Effector memory CD8-positive, alpha-beta T cell (primary cell): ENCODE data around the gene GJB4.
"Not testable (repeated sequence)": the region's sequence is repeated elsewhere in the genome, so short reads cannot be mapped to it uniquely, and the experiment has no call there.

Experiments
- ATAC-seq: fragments of 150-1000 bp; cut with Tn5 transposase; replicated peaks from 2 replicates; pipeline ENCODE4 v1.10.0; 2021; ENCODE audit warnings: mild to moderate bottlenecking, moderate library complexity
- DNase-seq, 3 experiments: peaks; one replicate each; pipeline ENCODE4 v3.0.0; 2021
- H3K27ac Mint-ChIP-seq, 2 donors: one replicate each; pipeline ENCODE4 v1.8.0; 2022; ENCODE audit warnings: mild to moderate bottlenecking in 2 of 2, mixed read lengths in 2 of 2, moderate library complexity in 2 of 2
- H3K27me3 Mint-ChIP-seq, 2 donors: one replicate each; pipeline ENCODE4 v1.8.0; 2022; ENCODE audit warnings: mixed read lengths in 2 of 2
- H3K36me3 Mint-ChIP-seq: one replicate; pipeline ENCODE4 v1.8.0; 2022; ENCODE audit warnings: mild to moderate bottlenecking, moderate library complexity, mixed read lengths; ENCODE audit not compliant: insufficient read depth
- H3K4me1 Mint-ChIP-seq, 2 donors: one replicate each; pipeline ENCODE4 v1.8.0; 2022; ENCODE audit warnings: low read depth in 2 of 2, mixed read lengths in 2 of 2
- H3K4me3 Mint-ChIP-seq, 2 donors: one replicate each; pipeline ENCODE4 v1.8.0; 2022; ENCODE audit warnings: mild to moderate bottlenecking in 2 of 2, mixed read lengths in 2 of 2, moderate library complexity in 2 of 2
- H3K9me3 Mint-ChIP-seq, 2 donors: one replicate each; pipeline ENCODE4 v1.8.0; 2022; ENCODE audit warnings: mixed read lengths in 2 of 2
- total RNA-seq, 9 experiments: gene quantifications; one replicate each; lab custom pipeline; 2026; lab: John Stamatoyannopoulos, UW

GJB4 gene
- total RNA-seq: 0 reads per million in 9 experiments

DNA sequence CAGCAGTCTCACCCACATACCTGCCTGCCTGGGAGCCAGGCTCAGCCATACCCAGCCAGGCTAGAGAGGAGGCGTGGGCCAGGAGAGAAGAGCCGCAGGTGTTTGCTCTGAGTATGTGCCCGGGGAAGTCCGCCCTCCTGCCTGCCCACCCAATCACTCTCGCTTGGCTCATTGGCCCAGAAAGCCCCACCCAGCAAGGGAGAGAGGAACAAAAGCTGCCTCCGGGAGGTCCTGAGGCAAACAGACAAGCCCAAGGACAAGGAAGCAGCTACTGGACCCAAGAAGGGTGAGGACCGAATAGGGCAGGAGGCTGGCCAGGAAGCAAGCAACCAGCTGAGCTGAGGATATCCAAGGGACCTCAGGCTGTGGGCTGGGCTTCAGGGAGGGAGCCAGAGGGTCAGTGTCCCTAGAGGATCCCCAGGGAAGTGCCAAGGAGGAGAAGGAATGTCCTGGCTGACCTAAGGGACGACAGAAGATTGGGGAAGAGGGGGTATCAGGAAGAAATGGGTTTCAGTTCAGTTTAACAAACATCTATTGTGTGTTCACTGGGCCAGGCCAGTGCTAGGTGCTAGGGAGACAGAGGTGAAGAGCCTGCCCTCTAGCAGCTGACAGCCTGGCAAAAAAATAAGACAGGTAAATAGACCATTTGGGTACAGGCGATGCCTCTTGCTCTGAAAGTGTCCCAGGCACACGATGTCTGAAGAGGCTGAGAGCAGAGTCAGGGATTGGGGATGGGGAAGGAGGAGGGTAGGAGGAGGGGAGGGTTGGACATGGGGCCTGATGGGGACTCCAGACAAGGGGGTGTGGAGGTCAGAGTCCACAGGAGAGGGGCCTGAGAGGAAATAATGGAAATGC, at the start of gene GJB4:
Gene GJB4 (plus strand): TSS at position 238 of the 855 bp plus-strand sequence. CDS start 1,515 bp downstream, outside the sequence.
- Mint-ChIP-seq H3K27ac (no peak within 1 kb of the TSS), H3K9me3 (no peaks in the 10 kb centered on the region), H3K4me3 (no peak within 1 kb of the TSS), H3K36me3 (no peaks in the 10 kb centered on the region), H3K4me1 (no peaks in the 10 kb centered on the region), H3K27me3 (peaks cover 24 to 49% of the 10 kb centered on the region in 2 donors)
- DNase-seq (no peak), ATAC-seq (no peak)

- no peaks in the 10 kb centered on the region for H3K4me1 Mint-ChIP-seq
- DNase-seq (no peak), ATAC-seq (no peak)
- H3K27ac Mint-ChIP-seq: no peak overlapping the region
- H3K27me3 Mint-ChIP-seq: peaks cover 17 to 28% of the 10 kb centered on the region in 2 donors
- H3K9me3 Mint-ChIP-seq: no peaks in the 10 kb centered on the region
- H3K36me3 Mint-ChIP-seq: no peaks in the 10 kb centered on the region
- H3K4me3 Mint-ChIP-seq: no peak overlapping the region
These were observed 48.7 kb upstream of the GJB4 start for GRCh38 chr1:34710812-34711211.

DNA sequence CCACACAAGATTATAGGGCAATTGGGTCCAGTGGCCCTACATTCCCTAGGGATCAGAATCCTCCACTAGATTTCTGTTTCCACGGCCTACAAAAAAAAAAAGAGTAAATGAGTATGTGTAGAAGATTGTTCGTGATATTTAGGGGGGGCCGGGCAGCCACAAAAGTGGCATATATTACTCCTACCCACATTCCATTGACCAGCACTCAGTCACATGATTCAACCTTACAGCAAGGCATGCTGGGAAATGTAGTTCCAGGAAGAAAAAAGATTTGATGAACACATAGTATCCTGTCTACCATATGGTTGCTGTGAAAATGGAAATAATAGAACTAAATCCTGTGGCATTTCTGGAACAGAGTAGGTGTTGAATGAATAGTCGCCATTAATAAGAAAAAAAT, 48.1 kb upstream of the GJB4 start:
- Mint-ChIP-seq H3K9me3 (no peaks in the 10 kb centered on the region), H3K27me3 (peaks cover 15 to 28% of the 10 kb centered on the region in 2 donors), H3K4me1 (no peaks in the 10 kb centered on the region), H3K4me3 (no peak overlapping the region), H3K27ac (no peak overlapping the region), H3K36me3 (no peaks in the 10 kb centered on the region)
- ATAC-seq: no peak
- DNase-seq: no peak

DNA sequence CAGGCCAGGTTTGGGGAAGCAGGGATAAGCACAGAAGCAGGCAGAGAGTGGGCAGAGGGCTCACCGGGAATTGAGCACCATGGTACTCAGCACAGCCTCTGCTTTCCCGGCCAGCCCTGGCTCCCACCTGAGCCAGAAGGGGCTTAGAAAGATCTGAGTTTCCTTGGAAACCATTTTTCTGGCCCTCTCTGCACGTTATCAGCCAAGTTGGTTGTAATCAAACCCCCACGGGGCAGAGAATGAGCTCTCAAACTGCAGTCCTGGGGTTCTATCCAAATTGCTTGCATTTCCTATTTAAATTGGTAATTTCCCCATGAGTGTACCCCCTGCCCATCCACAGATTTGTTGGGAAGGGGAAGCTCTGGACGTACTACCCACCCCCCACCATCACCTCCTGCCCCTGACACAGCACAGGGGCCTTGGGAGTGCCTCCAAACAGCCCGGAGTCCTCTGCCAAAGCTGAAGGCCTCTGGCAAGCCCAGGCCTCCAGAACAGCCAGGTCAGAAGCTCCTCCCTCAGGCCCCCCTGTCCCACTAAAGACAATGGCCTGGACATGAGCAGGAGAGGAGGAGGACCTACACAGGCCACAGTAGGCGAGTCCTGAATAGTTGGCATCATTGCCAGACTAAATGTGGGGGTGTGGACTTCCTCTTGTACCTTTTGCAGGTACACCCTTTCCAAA, 47.4 kb upstream of the GJB4 start:
- Mint-ChIP-seq H3K4me3 (no peak overlapping the region), H3K4me1 (no peaks in the 10 kb centered on the region), H3K27ac (no peak overlapping the region), H3K9me3 (no peaks in the 10 kb centered on the region), H3K36me3 (no peaks in the 10 kb centered on the region), H3K27me3 (peaks cover 15 to 34% of the 10 kb centered on the region in 2 donors)
- no peak for DNase-seq
- no peak for ATAC-seq

- no peaks in the 10 kb centered on the region for H3K9me3 Mint-ChIP-seq
- H3K4me3 Mint-ChIP-seq: no peak overlapping the region
- no peaks in the 10 kb centered on the region for H3K4me1 Mint-ChIP-seq
- ATAC-seq: no peak
- H3K27ac Mint-ChIP-seq: no peak overlapping the region
- no peaks in the 10 kb centered on the region for H3K36me3 Mint-ChIP-seq
- peaks cover 22 to 46% of the 10 kb centered on the region in 2 donors for H3K27me3 Mint-ChIP-seq
- DNase-seq: no peak
These were observed 46.1 kb upstream of the GJB4 start for GRCh38 chr1:34713443-34713842.

- Mint-ChIP-seq H3K27ac (no peak overlapping the region), H3K9me3 (no peaks in the 10 kb centered on the region), H3K4me1 (no peaks in the 10 kb centered on the region), H3K36me3 (no peaks in the 10 kb centered on the region), H3K4me3 (no peak overlapping the region), H3K27me3 (peaks cover 30 to 55% of the 10 kb centered on the region in 2 donors)
- no peak for DNase-seq
- no peak for ATAC-seq
These were observed 45.2 kb upstream of the GJB4 start for GRCh38 chr1:34714386-34714785.

DNA sequence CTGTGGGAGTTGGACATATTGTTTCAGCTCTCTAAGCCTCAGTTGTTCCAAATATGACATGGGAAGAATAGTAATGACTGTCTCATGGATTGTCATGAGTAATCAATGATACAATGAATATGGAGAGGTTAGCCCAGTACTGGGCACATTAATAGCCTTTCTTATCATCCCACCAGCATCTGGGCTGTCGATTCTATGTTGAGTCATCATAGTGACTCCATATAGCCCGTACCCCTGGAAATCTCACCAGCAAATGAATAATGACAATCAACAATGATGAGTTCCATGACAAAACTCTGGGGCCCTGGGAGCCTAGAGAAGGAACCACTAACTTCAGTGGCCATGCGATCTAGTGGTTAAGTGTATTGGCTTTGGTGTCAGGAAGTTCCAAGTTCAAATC, 44.4 kb upstream of the GJB4 start:
- H3K27me3 Mint-ChIP-seq: peaks cover 36 to 63% of the 10 kb centered on the region in 2 donors
- no peaks in the 10 kb centered on the region for H3K4me1 Mint-ChIP-seq
- DNase-seq: no peak
- H3K4me3 Mint-ChIP-seq: no peak overlapping the region
- no peak for ATAC-seq
- H3K27ac Mint-ChIP-seq: no peak overlapping the region
- no peaks in the 10 kb centered on the region for H3K9me3 Mint-ChIP-seq
- no peaks in the 10 kb centered on the region for H3K36me3 Mint-ChIP-seq

- Mint-ChIP-seq H3K4me3 (no peak overlapping the region), H3K9me3 (no peaks in the 10 kb centered on the region), H3K27me3 (peaks cover 60 to 70% of the 10 kb centered on the region in 2 donors), H3K27ac (no peak overlapping the region), H3K36me3 (no peaks in the 10 kb centered on the region), H3K4me1 (no peaks in the 10 kb centered on the region)
- no peak for ATAC-seq
- no peak for DNase-seq
These were observed 38.3 kb upstream of the GJB4 start for GRCh38 chr1:34721241-34721640.

DNA sequence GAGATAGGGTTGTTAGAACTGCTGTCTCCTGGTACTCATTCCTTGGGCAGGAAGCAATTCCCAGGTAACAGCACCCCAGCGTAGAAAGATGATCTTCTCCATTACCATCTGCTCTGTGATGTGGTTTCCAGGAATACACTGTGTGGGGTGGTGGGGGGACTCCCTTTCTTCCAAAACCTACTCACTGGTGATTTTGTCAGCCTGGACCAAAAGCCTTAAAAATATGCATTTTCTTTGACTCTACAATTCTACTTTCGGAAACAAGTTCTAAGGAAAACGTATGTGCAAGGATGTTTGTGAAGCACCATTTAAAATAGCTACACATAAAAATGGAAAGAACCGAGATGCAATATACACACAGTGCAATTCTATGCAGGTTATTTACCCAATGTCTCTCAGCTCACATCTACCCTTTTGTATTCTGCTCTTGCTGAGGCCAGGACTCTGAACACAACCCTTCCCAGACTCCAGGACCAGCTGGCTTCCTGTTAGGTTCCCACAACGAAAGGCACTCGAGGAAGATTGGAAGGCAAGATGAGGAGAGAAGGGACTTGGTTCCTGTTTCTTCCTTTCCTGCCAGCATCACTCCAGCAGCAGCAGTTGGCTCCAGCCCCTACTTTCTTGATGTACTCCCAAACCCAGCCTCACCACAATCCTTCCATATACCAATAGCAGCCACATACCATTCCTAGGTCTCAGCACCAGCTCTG, 37.7 kb upstream of the GJB4 start:
- peaks cover 63 to 65% of the 10 kb centered on the region in 2 donors for H3K27me3 Mint-ChIP-seq
- DNase-seq: no peak
- no peaks in the 10 kb centered on the region for H3K9me3 Mint-ChIP-seq
- H3K27ac Mint-ChIP-seq: no peak overlapping the region
- H3K4me3 Mint-ChIP-seq: no peak overlapping the region
- H3K36me3 Mint-ChIP-seq: no peaks in the 10 kb centered on the region
- no peak for ATAC-seq
- H3K4me1 Mint-ChIP-seq: no peaks in the 10 kb centered on the region

DNA sequence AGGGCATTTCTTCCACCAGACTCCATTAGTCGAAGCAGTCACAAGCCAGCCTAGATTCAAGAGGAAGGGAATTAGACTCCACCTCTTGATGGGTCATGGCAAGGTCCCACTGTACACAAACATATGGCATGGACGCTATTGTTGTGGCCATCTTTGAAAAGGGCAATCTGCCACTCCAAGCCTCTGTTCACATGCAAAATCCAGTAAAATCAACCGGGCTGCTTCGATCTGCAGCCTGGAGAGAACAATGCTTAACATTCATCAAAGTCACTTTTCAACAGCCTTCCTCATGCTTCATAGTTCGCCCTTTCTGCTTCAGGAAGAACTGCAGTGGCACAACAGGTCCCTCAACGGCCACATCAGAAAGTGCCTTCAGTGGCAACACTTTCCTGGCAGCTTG, 32.7 kb upstream of the GJB4 start:
- H3K4me1 Mint-ChIP-seq: no peaks in the 10 kb centered on the region
- H3K9me3 Mint-ChIP-seq: no peaks in the 10 kb centered on the region
- no peaks in the 10 kb centered on the region for H3K36me3 Mint-ChIP-seq
- ATAC-seq (no peak), DNase-seq (no peak)
- no peak overlapping the region for H3K4me3 Mint-ChIP-seq
- peaks cover 51 to 58% of the 10 kb centered on the region in 2 donors for H3K27me3 Mint-ChIP-seq
- H3K27ac Mint-ChIP-seq: no peak overlapping the region

GRCh38 chr1:34730485-34730884, 29.1 kb upstream of the GJB4 start:
- Mint-ChIP-seq H3K27me3 (peaks cover 49 to 57% of the 10 kb centered on the region in 2 donors), H3K27ac (no peak overlapping the region), H3K4me3 (no peak overlapping the region), H3K4me1 (no peaks in the 10 kb centered on the region), H3K9me3 (no peaks in the 10 kb centered on the region), H3K36me3 (no peaks in the 10 kb centered on the region)
- DNase-seq (no peak), ATAC-seq (no peak)

DNA sequence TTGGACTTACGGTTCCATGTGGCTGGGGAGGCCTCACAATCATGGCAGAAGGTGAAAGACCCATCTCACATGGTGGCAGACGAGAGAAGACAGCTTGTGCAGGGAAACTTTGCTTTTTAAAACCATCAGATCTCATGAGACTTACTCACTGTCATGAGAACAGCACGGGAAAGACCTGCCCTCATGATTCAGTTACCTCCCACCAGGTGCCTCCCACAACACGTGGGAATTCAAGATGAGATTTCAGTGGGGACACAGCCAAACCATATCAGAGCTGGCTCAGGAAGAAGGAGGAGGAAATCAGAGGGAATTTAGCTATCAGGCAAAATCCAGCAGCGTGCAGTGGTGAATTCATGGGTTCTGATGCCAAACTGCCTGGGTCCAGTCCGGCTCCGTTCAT, 26.7 kb upstream of the GJB4 start:
- H3K27me3 Mint-ChIP-seq: peaks cover 49 to 71% of the 10 kb centered on the region in 2 donors
- not testable (repeated sequence) for H3K36me3 Mint-ChIP-seq, H3K4me3 Mint-ChIP-seq, H3K4me1 Mint-ChIP-seq, DNase-seq, H3K9me3 Mint-ChIP-seq, ATAC-seq, H3K27ac Mint-ChIP-seq

DNA sequence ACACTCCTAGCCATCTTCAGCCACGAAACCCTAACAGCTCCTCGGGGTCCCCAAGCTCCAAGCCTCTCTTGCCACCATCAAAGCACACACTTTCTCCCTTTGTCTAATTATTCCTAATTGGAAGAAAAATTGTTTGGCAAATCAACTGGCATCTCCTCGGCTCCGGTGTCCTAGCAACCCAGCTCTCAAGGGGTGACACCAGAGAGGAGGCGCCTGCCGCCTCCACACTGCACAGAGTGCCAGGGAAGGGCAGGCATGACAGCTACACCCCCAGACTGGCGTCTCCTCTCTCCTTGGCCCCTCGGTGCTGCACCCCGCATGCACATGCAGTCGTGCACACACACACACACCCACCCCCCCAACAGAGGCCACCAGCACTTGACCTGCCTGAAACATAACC, 22.8 kb upstream of the GJB4 start:
- Mint-ChIP-seq H3K27ac (no peak overlapping the region), H3K36me3 (no peaks in the 10 kb centered on the region), H3K27me3 (peaks cover 34 to 66% of the 10 kb centered on the region in 2 donors), H3K4me1 (no peaks in the 10 kb centered on the region), H3K9me3 (no peaks in the 10 kb centered on the region), H3K4me3 (no peak overlapping the region)
- no peak for ATAC-seq
- no peak for DNase-seq
